Measurements from ENCODE around the gene FAM135A. TPM values are rescaled to one million over a fixed set of nuclear protein-coding genes. Genes with fewer than 3 reads are reported as not detected.

The FAM135A gene
- total and polyA plus RNA-seq, 2 of the 13 experiments (the other 11 are each of a cell fraction or from before 2014, with no cell fraction given): 26.9 to 31.5 TPM

DNA sequence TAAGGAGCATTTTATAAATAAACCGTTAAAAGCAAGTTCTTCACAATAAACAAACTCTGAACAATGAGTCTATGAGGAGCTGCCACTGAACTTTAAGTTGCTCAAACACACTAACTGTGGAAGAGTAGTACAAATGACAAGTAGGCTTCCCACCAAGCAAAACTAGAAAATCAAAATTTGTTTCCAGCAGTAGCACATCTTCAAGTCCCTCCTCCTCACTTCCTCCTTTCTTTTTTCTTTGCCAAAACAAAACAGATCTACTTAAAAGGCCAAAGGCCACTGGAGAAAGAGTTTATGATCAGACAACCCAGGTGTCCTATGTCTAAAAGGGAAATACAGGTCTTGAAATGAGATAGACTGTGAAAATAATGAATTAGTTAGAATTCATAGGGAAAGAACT, 17.1 kb upstream of the FAM135A start:
- WGBS (ENCODE audit: low lambda C conversion rate): 21% methylated on average over 1 of the region's 1 CpG
- Histone ChIP-seq H2AFZ (ENCODE audit: low read length) (no peak overlapping the region), H3K4me1 (ENCODE audit: insufficient read depth, low read length) (peaks cover 59% of the 10 kb centered on the region), H3K79me2 (ENCODE audit: insufficient read depth, low read length) (no peaks in the 10 kb centered on the region), H4K20me1 (ENCODE audit: insufficient read depth, low read length) (no peaks in the 10 kb centered on the region), H3K27me3 (ENCODE audit: control insufficient read depth in 1 of 2, insufficient read depth in 2 of 2, low read length in 2 of 2) (no peaks in the 10 kb centered on the region), H3K36me3 (replicated peaks in 1 of 2; ENCODE audit: control insufficient read depth in 1 of 2, insufficient read depth in 2 of 2, low read length in 2 of 2) (no peaks in the 10 kb centered on the region), H3K27ac (ENCODE audit: extremely low read length, insufficient read depth, low read length) (no peak overlapping the region), H3K9me3 (ENCODE audit: low read length) (no peaks in the 10 kb centered on the region), H3K9ac (ENCODE audit: insufficient read depth, low read depth, low read length) (no peak overlapping the region), H3K4me2 (ENCODE audit: low read depth, low read length) (no peak overlapping the region), H3K4me3 (replicated peaks in 1 of 3; ENCODE audit: insufficient read depth in 1 of 3, low read depth in 2 of 3, low read length in 3 of 3) (no peak overlapping the region)
- intact Hi-C loops (cut with micrococcal nuclease; ENCODE audit: unreplicated experiment): no loop called here
- FAIRE-seq: no peak
- no peak for ATAC-seq
- ChIA-PET POLR2A (no interaction called here), CTCF (ENCODE audit: low intra/inter-chr PET ratio, low total read pairs) (no interaction called here)
- no peak for TF ChIP-seq RBM22 (optimal IDR thresholded peaks at IDR 0.05; ENCODE audit: low read length)
- TF ChIP-seq ZNF207 (IDR thresholded peaks at IDR 0.05; ENCODE audit: borderline replicate concordance): no peak
- no peak for TF ChIP-seq ZNF234 (CRISPR knock-in tag; conservative IDR thresholded peaks at IDR 0.05)
- no peak for DNase-seq (ENCODE audit: low spot score)
- in situ Hi-C loops (cut with HindIII; ENCODE audit: extremely low pct_ligation_motif_present, low pct_unique_long_range_greater_than_20kb): no loop called here
- no TSS peak for BruUV-seq (replicated peaks)

- no peaks in the 10 kb centered on the region for H3K27me3 ChIP-seq (ENCODE audit: control insufficient read depth in 1 of 2, insufficient read depth in 2 of 2, low read length in 2 of 2)
- BruUV-seq (replicated peaks): no TSS peak
- no peak overlapping the region for H3K27ac ChIP-seq (ENCODE audit: extremely low read length, insufficient read depth, low read length)
- H3K9ac ChIP-seq (ENCODE audit: insufficient read depth, low read depth, low read length): no peak overlapping the region
- intact Hi-C loops (cut with micrococcal nuclease; ENCODE audit: unreplicated experiment) (no loop called here), in situ Hi-C loops (cut with HindIII; ENCODE audit: extremely low pct_ligation_motif_present, low pct_unique_long_range_greater_than_20kb) (no loop called here)
- CTCF ChIA-PET (ENCODE audit: low intra/inter-chr PET ratio, low total read pairs): no interaction called here
- TF ChIP-seq HOXD1 (CRISPR knock-in tag; IDR thresholded peaks at IDR 0.05): no peak
- TF ChIP-seq ETV6 (CRISPR knock-in tag; conservative IDR thresholded peaks at IDR 0.05): no peak
- peak; percentile 48; the same call in 1 of the 2 replicates for TF ChIP-seq ZNF263 (CRISPR knock-in tag; IDR thresholded peaks at IDR 0.05)
- TF ChIP-seq HNRNPK (IDR thresholded peaks at IDR 0.05; ENCODE audit: low read depth, low read length, poor library complexity, severe bottlenecking): no peak
- no peak for TF ChIP-seq IRF9 (CRISPR knock-in tag; IDR thresholded peaks at IDR 0.05; ENCODE audit: borderline replicate concordance)
- TF ChIP-seq ZNF550 (CRISPR knock-in tag; IDR thresholded peaks at IDR 0.05; ENCODE audit: borderline replicate concordance): no peak
- no peak for TF ChIP-seq CBX1 (IDR thresholded peaks at IDR 0.05; ENCODE audit: low read depth)
- TF ChIP-seq SOX13 (IDR thresholded peaks at IDR 0.05): no peak
- TF ChIP-seq SOX13 (CRISPR knock-in tag; conservative IDR thresholded peaks at IDR 0.05 in 1 of 2, IDR thresholded peaks at IDR 0.05 in 1 of 2): peak in 1 of 2 experiments; percentile 12; a peak in 1 of 4 replicates
- TF ChIP-seq ZNF292 (CRISPR knock-in tag; IDR thresholded peaks at IDR 0.05; ENCODE audit: borderline replicate concordance, low read depth): no peak
- no peak for TF ChIP-seq MATR3 (CRISPR knock-in tag; IDR thresholded peaks at IDR 0.05)
- TF ChIP-seq PRPF4 (IDR thresholded peaks at IDR 0.05; ENCODE audit: low read depth, low read length, poor library complexity, severe bottlenecking): no peak
- TF ChIP-seq SNAPC5 (CRISPR knock-in tag; IDR thresholded peaks at IDR 0.05; ENCODE audit: borderline replicate concordance): no peak
- TF ChIP-seq PHB2 (IDR thresholded peaks at IDR 0.05; ENCODE audit: partially characterized antibody): no peak
- no peak for TF ChIP-seq JUN (CRISPR knock-in tag; IDR thresholded peaks at IDR 0.05)
- peaks cover 53% of the 10 kb centered on the region for H3K4me1 ChIP-seq (ENCODE audit: insufficient read depth, low read length)
- WGBS (ENCODE audit: low lambda C conversion rate): 78% methylated on average over 10 of the region's 10 CpGs
- ATAC-seq (no peak), FAIRE-seq (no peak), DNase-seq (ENCODE audit: low spot score) (no peak)
- no peak overlapping the region for H3K4me2 ChIP-seq (ENCODE audit: low read depth, low read length)
- H3K9me3 ChIP-seq (ENCODE audit: low read length): no peaks in the 10 kb centered on the region
- POLR2A ChIA-PET: no interaction called here
- H4K20me1 ChIP-seq (ENCODE audit: insufficient read depth, low read length): no peaks in the 10 kb centered on the region
- H3K36me3 ChIP-seq (replicated peaks in 1 of 2; ENCODE audit: control insufficient read depth in 1 of 2, insufficient read depth in 2 of 2, low read length in 2 of 2): no peaks in the 10 kb centered on the region
- H3K79me2 ChIP-seq (ENCODE audit: insufficient read depth, low read length): no peaks in the 10 kb centered on the region
- no peak overlapping the region for H3K4me3 ChIP-seq (replicated peaks in 1 of 3; ENCODE audit: insufficient read depth in 1 of 3, low read depth in 2 of 3, low read length in 3 of 3)
- no peak overlapping the region for H2AFZ ChIP-seq (ENCODE audit: low read length)
Measured at GRCh38 chr6:70396796-70397729, 16.2 kb upstream of the FAM135A start.
